Activated CD8-positive, alpha-beta T cell treated with anti-CD3 and anti-CD28 coated beads for 36 hours (primary cell): ENCODE data around the gene VIL1. TPM values are rescaled to one million over a fixed set of nuclear protein-coding genes. Genes with fewer than 3 reads are reported as not detected.

Experiments
- ATAC-seq: fragments of 200-7000 bp; cut with Tn5 transposase; one replicate; pipeline ENCODE4 v1.10.0; 2021; ENCODE audit warnings: mild to moderate bottlenecking, moderate library complexity
- CTCF ChIA-PET: fragments of 350-600 bp; sonication (Branson Sonifier 250); formaldehyde crosslinking; loops from one replicate; lab custom pipeline; 2021; ENCODE audit warnings: antibody characterized with exemption; lab: Charles Lee
- POLR2A ChIA-PET: fragments of 350-600 bp; sonication (Branson Sonifier 250); formaldehyde crosslinking; loops from one replicate; lab custom pipeline; 2021; ENCODE audit warnings: antibody characterized with exemption; lab: Charles Lee
- DNase-seq: peaks from one replicate; pipeline ENCODE4 v3.0.0-alpha.2; 2020
- H3K27ac Mint-ChIP-seq: one replicate; pipeline ENCODE4 v1.8.0; 2021; ENCODE audit warnings: mild to moderate bottlenecking, mixed read lengths
- H3K27me3 Mint-ChIP-seq: one replicate; pipeline ENCODE4 v1.8.0; 2021; ENCODE audit warnings: mixed read lengths
- H3K36me3 Mint-ChIP-seq: one replicate; pipeline ENCODE4 v1.8.0; 2021; ENCODE audit warnings: low read depth, mixed read lengths
- H3K4me1 Mint-ChIP-seq: one replicate; pipeline ENCODE4 v1.8.0; 2021; ENCODE audit warnings: low read depth, mixed read lengths
- H3K4me3 Mint-ChIP-seq: one replicate; pipeline ENCODE4 v1.8.0; 2021; ENCODE audit warnings: mild to moderate bottlenecking, moderate library complexity, mixed read lengths
- H3K9me3 Mint-ChIP-seq: one replicate; pipeline ENCODE4 v1.8.0; 2021; ENCODE audit warnings: mixed read lengths
- intact Hi-C: fragments of 100-400 bp; cut with micrococcal nuclease; formaldehyde crosslinking; loops from one replicate; pipeline ENCODE4 v1.10.0; 2022
- total RNA-seq, 2 experiments: library from RNA; stranded (reverse); gene quantifications; one replicate each; pipeline ENCODE4 v1.2.3, GENCODE V29; 2021
- TF ChIP-seq, protein P1 (sequence below): fragments of 200-600 bp; IDR thresholded peaks from one replicate; pipeline ENCODE4 v1.8.0; 2022; ENCODE audit warnings: antibody characterized with exemption, mild to moderate bottlenecking

VIL1 gene
- total RNA-seq, 2 experiments from 2014 or later = not detected

DNA sequence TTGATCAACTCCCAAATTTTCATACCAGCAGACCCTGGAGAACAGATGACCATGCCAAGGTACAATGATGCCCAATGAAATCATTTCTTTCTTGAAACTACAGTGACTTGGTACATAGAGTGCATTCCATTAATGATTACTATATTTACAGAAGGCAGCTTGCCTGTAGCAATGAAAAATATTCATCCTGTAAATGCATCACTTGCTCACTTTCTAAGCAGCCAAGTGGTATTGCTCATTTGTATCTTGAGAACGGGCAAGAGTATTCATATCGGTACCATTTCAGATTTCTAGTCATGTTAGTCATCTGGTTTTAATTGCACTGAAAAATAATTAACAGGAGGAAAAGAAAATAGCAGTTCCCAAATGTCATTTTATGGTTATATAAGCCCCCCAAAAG is 59.6 kb downstream of the VIL1 start:
- intact Hi-C loops = no loop called here
- Mint-ChIP-seq H3K4me1 (peaks cover 9% of the 10 kb centered on the region), H3K36me3 (peaks cover 53% of the 10 kb centered on the region), H3K27ac (no peak overlapping the region), H3K27me3 (no peaks in the 10 kb centered on the region), H3K9me3 (no peaks in the 10 kb centered on the region), H3K4me3 (no peak overlapping the region)
- DNase-seq (no peak), ATAC-seq (no peak)
- POLR2A ChIA-PET = no interaction called here
- CTCF ChIA-PET = no interaction called here
- TF ChIP-seq, protein P1, sequence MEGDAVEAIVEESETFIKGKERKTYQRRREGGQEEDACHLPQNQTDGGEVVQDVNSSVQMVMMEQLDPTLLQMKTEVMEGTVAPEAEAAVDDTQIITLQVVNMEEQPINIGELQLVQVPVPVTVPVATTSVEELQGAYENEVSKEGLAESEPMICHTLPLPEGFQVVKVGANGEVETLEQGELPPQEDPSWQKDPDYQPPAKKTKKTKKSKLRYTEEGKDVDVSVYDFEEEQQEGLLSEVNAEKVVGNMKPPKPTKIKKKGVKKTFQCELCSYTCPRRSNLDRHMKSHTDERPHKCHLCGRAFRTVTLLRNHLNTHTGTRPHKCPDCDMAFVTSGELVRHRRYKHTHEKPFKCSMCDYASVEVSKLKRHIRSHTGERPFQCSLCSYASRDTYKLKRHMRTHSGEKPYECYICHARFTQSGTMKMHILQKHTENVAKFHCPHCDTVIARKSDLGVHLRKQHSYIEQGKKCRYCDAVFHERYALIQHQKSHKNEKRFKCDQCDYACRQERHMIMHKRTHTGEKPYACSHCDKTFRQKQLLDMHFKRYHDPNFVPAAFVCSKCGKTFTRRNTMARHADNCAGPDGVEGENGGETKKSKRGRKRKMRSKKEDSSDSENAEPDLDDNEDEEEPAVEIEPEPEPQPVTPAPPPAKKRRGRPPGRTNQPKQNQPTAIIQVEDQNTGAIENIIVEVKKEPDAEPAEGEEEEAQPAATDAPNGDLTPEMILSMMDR = no peak

DNA sequence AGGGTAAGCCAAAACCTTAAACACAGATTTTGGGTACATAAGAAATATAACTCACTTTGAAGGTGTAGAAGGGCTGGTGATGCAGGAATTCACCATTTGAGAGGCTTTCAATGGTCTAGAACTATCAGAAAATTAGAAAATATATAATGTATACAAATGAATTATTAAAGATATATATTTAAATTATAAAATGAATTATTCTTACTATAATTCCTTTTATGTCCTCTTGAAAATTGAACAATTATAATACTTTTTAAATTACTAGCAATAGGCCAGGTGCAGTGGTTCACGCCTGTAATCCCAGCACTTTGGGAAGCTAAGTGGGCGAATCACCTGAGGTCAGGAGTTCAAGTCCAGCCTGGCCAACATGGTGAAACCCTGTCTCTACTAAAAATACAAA is 60.7 kb downstream of the VIL1 start:
- H3K27ac Mint-ChIP-seq = no peak overlapping the region
- H3K9me3 Mint-ChIP-seq = no peaks in the 10 kb centered on the region
- no peaks in the 10 kb centered on the region for H3K27me3 Mint-ChIP-seq
- intact Hi-C loops = no loop called here
- DNase-seq (no peak), ATAC-seq (no peak)
- TF ChIP-seq, protein P1 = no peak
- H3K4me1 Mint-ChIP-seq = peaks cover 15% of the 10 kb centered on the region
- peaks cover 50% of the 10 kb centered on the region for H3K36me3 Mint-ChIP-seq
- CTCF ChIA-PET = no interaction called here
- no peak overlapping the region for H3K4me3 Mint-ChIP-seq
- POLR2A ChIA-PET = no interaction called here

DNA sequence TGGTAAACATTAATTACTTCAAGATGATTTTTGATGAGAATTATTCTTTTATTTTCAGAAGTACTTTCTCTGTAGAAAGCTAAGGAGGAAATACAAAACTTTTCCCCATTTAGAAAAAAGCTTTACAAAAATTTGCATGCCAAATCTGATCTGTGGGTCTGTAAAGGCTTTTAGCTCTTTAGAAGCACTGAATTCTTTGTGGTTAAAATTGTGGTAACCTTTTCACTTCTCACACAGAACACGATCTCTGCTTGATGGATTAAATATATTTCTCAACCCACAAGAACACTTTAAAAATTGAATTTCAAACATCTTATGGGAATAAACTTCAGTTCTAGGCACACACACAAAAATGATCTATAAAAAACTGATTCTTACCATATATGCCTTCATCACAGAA is 63.7 kb downstream of the VIL1 start:
- DNase-seq (no peak), ATAC-seq (no peak)
- no peaks in the 10 kb centered on the region for H3K9me3 Mint-ChIP-seq
- H3K36me3 Mint-ChIP-seq = peaks cover 52% of the 10 kb centered on the region
- POLR2A ChIA-PET = no interaction called here
- H3K27ac Mint-ChIP-seq = no peak overlapping the region
- CTCF ChIA-PET = interaction anchor here (0.8 to 1.1 kb wide), 2 partner anchors 21 to 181 kb away, joined by 3 read pairs; no protein-coding TSS in a partner anchor
- H3K4me3 Mint-ChIP-seq = no peak overlapping the region
- TF ChIP-seq, protein P1 = no peak
- H3K4me1 Mint-ChIP-seq = peaks cover 15% of the 10 kb centered on the region
- no peaks in the 10 kb centered on the region for H3K27me3 Mint-ChIP-seq
- intact Hi-C loops = no loop called here

DNA sequence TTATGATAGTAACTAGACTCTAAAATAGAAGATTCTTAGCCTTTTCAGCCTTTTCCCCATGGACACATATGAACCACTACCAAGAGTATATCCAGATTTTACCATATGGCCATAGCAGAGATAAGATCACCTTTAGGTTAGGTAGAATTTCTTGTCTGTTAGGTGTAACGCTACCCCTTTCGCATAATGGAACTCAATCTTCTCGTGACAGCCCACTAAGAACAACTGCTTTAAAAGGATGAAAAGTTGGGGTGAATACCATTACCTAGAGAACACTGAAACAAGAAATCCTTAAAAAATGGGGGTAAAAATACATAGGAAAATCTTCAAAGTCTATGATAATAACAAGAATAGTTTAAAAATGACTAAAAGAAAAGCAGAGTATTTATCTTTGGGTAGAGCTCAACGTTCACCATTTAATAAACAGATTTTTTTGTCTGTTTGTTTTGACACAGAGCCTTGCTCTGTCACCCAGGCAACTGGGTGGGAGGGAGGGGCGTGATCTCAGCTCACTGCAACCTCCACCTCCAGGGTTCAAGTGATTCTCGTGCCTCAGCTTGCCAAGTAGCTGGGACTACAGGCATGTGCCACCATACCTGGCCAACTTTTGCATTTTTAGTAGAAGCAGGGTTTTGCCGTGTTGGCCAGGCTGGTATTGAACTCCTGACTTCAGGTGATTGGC is 67.2 kb downstream of the VIL1 start:
- ATAC-seq = no peak
- Mint-ChIP-seq H3K4me3 (no peak overlapping the region), H3K27ac (no peak overlapping the region), H3K27me3 (no peaks in the 10 kb centered on the region), H3K4me1 (peaks cover 15% of the 10 kb centered on the region), H3K9me3 (no peaks in the 10 kb centered on the region), H3K36me3 (peaks cover 50% of the 10 kb centered on the region)
- POLR2A ChIA-PET = no interaction called here
- no peak for DNase-seq
- intact Hi-C loops = no loop called here
- TF ChIP-seq, protein P1 = no peak
- CTCF ChIA-PET = interaction anchor here (0.6 kb wide), 1 partner anchor 16 kb away, joined by 3 read pairs; no protein-coding TSS in a partner anchor

DNA sequence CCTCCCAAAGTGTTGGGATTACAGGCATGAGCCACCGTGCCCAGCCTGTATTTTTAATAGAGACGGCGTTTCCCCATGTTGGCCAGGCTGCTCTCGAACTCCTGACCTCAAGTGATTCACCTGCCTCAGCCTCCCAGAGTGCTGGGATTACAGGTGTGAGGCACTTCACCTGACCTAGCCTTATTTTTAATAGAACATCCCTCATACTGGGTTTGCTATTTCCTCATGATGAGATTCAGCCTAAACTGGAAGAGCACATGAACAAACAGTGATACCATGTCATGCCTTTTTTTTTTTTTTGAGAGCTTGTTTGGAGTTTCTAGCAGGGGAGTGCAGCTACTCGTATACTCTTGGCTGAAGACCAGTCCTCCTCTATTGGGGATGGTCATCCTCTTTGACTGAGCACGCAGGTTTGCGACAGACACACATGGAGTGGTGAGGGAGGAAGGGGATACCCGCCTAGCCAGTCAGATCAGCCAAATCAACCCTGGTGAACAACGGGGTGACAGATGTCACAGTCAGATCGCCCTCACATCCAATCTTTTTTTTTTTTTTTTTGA is 81.7 kb downstream of the VIL1 start:
- POLR2A ChIA-PET = no interaction called here
- Mint-ChIP-seq H3K4me3 (no peak overlapping the region), H3K27ac (no peak overlapping the region), H3K9me3 (no peaks in the 10 kb centered on the region), H3K36me3 (peaks cover 32% of the 10 kb centered on the region), H3K27me3 (no peaks in the 10 kb centered on the region), H3K4me1 (no peaks in the 10 kb centered on the region)
- ATAC-seq (no peak), DNase-seq (no peak)
- TF ChIP-seq, protein P1 = no peak
- CTCF ChIA-PET = no interaction called here
- intact Hi-C loops = no loop called here
